ENCODE results near the gene DRC7.

GRCh38 chr16:57658878-57659674, 35.5 kb upstream of the DRC7 start:
- TF ChIP-seq POLR2AphosphoS5 (IDR thresholded peaks at IDR 0.05; ENCODE audit: borderline replicate concordance, low read depth, low read length) (no peak), EZH2 (IDR thresholded peaks at IDR 0.05) (no peak)
